ENCODE results near the gene HOXC10. TPM values are rescaled to one million over a fixed set of nuclear protein-coding genes. Genes with fewer than 3 reads are reported as not detected.

Gene HOXC10
- total and polyA plus RNA-seq, 10 of the 15 experiments (the other 5 are each of a cell fraction or from before 2014, with no cell fraction given): 0.59 TPM; not detected in 9

- TF ChIP-seq ZBTB11 (CRISPR knock-in tag; IDR thresholded peaks at IDR 0.05) (no peak), NR2C1 (IDR thresholded peaks at IDR 0.05) (no peak)
- TF ChIP-seq, protein P1, sequence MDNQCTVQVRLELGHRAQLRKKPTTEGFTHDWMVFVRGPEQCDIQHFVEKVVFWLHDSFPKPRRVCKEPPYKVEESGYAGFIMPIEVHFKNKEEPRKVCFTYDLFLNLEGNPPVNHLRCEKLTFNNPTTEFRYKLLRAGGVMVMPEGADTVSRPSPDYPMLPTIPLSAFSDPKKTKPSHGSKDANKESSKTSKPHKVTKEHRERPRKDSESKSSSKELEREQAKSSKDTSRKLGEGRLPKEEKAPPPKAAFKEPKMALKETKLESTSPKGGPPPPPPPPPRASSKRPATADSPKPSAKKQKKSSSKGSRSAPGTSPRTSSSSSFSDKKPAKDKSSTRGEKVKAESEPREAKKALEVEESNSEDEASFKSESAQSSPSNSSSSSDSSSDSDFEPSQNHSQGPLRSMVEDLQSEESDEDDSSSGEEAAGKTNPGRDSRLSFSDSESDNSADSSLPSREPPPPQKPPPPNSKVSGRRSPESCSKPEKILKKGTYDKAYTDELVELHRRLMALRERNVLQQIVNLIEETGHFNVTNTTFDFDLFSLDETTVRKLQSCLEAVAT (IDR thresholded peaks at IDR 0.05): no peak
Observed at GRCh38 chr12:54025499-54026405, 40.8 kb downstream of the HOXC10 start (continued).
